ENCODE data around the gene PUM1. TPM values are rescaled to one million over a fixed set of nuclear protein-coding genes. Genes with fewer than 3 reads are reported as not detected.
"Not testable (repeated sequence)": the region's sequence is repeated elsewhere in the genome, so short reads cannot be mapped to it uniquely, and the experiment has no call there.

The PUM1 gene
- total RNA-seq, 1 donor from 2014 or later: 51.2 TPM

DNA sequence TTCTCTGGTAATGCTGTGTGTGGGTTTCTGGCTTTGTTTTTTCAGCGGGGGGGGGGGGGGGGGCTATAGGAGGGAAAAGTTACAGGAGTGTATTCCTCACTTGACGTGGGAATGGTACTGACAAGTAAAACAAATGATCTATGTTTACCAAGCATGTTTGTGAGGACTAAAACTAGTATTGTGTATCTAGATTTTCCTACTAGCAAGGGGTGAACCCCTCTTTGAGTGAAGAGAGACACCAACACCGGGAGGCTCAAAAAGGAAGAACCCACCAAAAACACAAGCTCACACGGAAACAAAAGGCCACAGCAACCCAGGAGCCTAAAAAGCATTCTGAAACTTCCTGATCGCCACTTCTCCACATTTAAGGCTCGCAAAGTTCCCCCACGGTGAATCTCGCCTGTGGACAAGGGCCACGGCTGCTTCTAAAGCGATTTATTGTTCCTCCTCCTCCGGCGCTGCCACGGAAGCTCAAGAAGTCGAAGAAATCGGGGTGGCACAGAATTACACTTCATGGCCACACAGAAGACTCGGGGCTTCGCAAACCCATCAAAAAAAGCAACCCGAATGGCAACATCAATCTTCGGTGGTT, 703 bp downstream of the PUM1 start:
- ATAC-seq: peak; percentile 1

DNA sequence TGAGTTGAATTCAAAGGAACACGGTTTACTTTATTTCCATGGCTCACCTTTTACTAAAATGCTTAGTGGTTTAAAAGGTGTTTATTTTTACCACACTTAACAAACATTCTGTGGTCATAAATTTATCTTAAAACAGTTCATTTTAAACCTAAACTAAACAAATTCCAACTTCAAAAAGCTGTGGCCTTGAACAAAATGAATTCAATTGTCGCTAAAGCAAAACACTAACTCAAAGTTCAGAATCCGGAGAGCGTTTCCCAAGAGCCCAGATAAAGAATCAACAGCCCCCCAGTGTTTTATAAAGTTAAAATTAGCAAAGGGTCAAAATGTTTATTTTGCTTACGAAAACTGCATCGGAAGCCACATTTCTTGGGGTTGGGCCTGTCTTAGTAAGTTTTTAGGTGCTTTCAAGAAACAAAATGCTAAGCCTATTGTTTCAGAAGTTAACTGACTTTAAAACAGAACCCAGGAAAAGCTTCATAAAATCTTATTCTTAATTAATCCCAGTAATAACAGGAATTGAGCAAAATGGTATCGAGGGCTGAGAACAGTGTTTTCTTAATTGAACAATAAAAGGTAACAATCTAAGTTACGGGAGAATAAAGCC, 1.3 kb downstream of the PUM1 start:
- DNase-seq (ENCODE audit: low spot score) (no peak), ATAC-seq (no peak)

More for the DNA sequence above, 703 bp downstream of the PUM1 start:
- DNase-seq (ENCODE audit: low spot score): peak; percentile 55

DNA sequence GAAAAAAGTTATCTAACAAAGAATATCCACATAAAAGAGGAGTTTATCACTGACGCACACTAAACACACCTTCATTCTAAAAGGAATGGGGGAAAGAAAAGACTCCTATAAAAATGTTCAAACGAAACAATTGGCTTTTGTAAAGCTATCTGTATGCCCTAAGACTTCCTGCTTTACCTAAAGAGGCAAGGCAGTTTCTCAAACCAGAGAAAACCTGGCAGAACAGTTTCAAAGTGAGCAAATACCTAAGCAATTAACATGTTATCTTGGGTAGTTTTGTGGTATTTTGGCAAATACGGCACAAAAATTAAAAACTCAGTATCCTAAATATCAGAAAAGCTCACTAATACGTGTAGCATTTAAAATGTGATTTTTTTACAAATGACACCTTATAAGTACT, 1.9 kb downstream of the PUM1 start:
- DNase-seq (ENCODE audit: low spot score): no peak
- no peak for ATAC-seq

DNA sequence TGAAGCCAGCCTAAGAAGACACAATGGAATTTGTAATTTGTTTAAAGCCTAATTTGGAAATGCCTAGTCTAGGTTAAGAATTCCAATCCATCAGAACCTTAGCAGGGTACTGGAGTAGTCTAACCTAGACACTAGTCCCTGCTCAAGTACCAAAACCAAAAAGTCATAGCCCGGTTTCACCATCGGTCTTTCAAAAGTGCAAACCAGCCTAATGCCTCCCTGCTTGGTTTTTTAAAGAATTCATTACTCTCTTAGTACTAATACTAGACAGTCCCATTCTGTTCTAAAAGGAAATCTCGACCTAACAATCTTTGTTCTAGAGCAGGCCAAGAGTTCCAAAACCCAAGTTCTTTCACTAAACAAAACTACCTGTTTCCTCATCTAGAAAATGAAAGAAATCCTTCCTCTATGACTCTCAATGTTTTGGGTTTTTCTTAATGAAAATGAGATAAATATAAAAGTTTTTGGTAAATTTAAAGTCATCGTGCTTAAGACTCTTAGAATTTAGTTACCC, 2.6 kb downstream of the PUM1 start:
- DNase-seq (ENCODE audit: low spot score) (no peak), ATAC-seq (no peak)

DNA sequence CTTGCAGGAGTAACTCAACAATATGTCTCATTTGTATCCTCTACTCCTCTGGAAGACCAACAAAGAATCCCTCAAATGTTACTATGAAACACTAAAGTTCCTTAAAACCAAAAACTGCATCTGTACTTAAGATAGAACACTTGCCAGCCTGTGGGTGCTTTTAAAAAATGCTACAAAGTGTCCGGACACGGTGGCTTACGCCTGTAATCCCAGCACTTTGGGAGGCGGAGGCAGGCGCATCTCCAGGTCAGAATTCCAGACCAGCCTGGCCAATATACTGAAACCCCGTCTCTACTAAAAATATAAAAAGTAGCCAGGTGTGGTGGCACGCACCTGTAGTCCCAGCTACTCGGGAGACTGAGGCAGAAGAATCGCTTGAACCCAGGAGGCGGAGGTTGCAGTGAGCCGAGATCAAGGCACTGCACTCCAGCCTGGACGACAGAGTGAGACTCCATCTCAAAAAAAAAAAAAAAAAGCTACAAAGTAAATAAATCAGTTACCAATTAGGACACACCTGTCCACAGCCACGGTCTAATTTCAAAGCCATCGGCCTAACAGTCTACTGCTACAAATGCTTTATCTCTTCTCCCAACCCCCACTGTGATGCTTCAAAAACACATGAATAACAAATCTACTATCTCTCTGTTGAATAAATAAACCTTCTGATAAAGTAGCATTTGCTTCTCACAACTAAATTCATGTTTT, 3.2 kb downstream of the PUM1 start:
- peak; percentile 44 for ATAC-seq
- not testable (repeated sequence) for DNase-seq (ENCODE audit: low spot score)

DNA sequence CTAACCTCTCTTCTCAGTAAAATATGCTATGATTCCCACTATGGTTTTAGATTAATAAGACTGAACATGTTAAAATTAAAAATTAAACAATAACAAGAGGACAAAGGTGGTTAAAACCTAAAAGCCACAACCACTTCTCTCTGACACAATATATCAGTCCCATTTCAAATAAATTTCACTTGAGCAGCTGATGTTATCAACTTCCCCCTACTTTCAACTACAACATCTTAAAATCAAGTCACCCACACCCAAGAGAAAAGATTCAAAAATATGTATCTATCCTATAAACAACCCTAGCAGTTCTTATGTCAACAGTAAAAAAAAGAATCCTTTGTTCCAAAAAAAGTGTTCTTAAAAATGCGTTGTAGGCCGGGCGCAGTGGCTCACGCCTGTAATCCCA, 7.5 kb downstream of the PUM1 start:
- ATAC-seq: no peak
- no peak for DNase-seq (ENCODE audit: low spot score)

DNA sequence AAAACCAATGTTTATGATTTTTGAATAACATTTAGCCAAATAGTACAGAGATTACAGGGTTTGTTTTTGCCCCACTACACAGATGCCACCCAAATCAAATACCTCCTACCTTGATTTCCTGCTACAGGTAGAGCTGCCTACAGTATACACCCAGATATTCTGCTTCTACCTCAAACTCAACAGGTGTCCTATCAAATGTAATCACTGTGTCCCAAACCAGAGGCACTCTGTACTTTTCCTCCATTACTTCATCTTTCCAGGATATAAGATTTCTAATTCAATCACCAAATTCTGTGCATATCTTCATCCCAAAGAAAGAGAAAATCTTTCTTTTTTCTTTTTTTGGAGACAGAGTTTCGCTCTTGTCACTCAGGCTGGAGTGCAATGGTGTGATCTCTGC, 9.6 kb downstream of the PUM1 start:
- DNase-seq (ENCODE audit: low spot score): no peak

DNA sequence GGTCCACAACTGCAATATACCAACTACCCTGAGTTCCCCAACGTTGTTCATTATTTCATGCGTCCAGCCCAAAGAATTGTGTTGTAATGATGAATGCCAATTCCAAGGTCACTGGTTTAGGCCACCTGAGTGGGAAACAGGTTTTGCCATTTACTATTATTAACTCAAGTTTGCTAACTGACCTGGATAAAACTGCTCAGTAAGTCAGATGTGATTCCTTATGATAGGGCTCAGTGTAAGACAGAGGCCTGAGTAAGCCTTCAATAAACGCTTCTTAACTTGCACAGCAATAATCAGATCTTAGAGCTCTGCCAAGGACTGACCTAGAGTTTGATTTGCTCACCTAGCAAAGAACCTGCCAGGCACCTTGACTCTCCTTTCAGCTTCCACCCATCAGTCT, 10.0 kb downstream of the PUM1 start:
- ATAC-seq (no peak), DNase-seq (ENCODE audit: low spot score) (no peak)

More for the DNA sequence above, 9.6 kb downstream of the PUM1 start:
- ATAC-seq: no peak

DNA sequence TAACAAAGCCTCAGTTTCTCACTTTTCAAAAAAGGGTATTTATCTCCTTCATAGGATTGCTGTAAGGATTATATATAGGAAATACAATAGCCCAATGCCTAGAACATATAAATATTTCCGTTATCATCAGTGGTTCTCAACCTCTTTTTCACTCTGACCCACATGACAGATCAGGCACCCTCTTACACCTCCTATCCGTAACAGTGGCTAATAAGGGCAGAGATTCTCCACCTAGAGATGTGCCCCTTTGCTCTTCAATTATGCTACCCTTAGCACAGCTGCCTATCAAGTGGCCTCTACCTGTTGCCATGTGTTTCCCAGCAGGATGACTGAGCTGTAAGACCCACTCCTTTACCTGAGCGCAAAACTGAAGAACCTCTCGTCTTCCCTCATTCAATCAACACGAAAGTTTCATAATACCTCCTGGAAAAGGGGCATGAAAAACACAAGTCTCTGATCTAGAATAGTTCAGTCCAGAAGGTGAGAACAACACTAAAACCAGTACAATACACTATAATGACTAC, 10.5 kb downstream of the PUM1 start:
- no peak for ATAC-seq
- no peak for DNase-seq (ENCODE audit: low spot score)

DNA sequence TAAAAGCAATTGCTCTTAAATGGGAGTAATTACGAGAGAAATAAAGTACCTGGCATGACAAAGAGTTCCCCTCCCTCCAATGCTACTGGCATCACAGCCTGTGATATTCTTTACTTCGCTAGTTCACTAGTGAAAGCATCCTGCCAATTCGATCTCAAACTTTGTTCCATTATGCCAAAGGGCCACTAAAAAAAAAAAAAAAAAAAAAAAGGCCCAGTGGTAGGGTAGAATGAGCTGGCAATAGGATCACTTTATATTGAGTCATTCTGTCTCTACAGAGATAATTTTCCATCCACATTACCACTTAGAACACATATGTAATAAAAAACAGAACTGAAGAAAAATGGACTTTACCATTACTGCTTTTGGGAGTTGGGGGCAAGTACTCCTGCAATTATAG, 11.2 kb downstream of the PUM1 start:
- ATAC-seq (peak; percentile 61), DNase-seq (ENCODE audit: low spot score) (no peak)

DNA sequence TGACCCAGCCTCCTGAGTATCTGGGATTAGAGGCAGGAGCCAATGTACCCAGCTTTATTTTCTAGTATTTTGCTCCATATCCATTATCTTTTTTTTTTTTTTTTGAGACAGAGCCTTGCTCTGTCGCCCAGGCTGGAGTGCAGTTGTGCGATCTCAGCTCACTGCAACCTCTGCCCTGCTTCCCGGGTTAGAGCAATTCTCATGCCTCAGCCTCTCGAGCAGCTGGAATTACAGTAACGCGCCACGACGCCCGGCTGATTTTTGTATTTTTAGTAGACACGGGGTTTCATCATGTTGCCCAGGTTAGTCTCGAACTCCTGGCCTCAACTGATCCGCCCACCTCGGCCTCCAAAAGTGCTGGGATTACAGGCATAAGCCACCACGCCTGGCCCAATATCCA, 12.9 kb downstream of the PUM1 start:
- ATAC-seq (peak; percentile 53), DNase-seq (ENCODE audit: low spot score) (peak; percentile 61)

DNA sequence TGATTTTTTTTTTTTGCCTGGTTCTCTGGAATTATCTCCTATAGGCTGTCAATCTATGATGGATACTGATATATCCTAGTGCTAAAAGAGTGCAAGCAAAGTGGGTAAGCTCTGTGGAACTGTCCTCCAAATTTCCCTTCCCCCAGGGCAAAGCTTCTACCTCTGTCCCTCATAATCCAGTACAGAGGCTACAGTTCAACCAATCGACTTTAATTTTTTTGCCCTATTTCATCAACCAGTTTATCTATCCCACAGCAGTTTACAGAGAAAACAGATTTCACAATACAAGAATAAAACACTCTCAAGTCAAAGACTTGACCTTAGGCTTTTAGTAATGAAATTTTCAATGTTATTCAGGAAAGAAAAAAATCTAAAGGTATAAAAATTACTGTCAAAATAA, 13.9 kb downstream of the PUM1 start:
- peak; percentile 74 for ATAC-seq

DNA sequence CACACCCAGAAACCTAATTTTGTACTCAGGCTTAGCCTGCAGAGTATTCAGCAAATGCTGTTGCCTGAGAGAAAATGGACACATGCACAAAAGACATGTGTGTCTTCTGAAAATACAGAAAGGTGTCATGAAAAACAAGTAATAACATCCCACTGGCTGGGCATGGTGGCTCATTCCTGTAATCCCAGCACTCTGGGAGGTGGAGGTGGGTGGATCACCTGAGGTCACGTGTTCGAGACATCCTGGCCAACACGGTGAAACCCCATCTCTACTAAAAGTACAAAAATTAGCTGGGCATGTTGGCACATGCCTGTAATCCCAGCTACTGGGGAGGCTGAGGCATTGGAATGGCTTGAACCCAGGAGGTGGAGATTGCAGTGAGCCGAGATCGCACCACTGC, 18.0 kb downstream of the PUM1 start:
- ATAC-seq; DNase-seq (ENCODE audit: low spot score): not testable (repeated sequence)

More for the DNA sequence above, 13.9 kb downstream of the PUM1 start:
- peak; percentile 57 for DNase-seq (ENCODE audit: low spot score)

DNA sequence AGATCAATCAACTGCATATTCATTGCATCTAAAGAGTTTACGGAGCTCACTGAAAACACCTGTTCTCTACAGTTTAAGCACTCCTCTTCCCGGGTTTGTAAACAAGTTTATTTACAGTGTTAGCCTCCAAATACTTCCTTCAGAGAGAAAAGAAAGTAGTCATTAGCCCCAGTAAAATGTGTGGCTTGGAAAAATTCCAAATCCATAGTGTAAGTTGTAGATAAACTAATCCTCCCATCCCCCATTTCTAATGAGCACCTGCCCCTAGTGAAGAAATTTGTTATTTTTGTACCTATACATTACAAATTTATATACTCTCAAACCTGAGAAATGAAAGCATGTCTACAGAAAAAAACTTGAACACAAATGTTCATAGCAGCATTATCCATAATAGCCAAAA, 21.9 kb downstream of the PUM1 start:
- no peak for ATAC-seq

DNA sequence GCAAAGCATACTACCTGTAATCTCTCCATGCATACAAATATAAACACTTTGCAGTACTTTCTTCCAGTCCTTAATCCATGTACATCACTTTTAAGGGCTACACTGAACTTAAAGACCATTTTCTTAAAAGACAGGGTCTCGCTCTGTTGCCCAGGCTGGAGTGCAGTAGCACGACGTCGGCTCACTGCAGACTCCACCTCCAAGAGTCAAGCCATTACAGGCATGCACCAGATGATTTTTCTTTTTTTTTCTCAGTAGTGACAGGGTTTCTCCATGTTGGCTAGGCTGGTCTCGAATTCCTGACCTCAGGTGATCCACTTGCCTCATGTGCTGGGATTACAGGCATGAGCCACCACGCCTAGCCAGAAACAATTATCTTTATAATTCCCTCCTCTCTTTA, 22.9 kb downstream of the PUM1 start:
- DNase-seq (ENCODE audit: low spot score) (no peak), ATAC-seq (no peak)

More for the DNA sequence above, 21.9 kb downstream of the PUM1 start:
- DNase-seq (ENCODE audit: low spot score): no peak

DNA sequence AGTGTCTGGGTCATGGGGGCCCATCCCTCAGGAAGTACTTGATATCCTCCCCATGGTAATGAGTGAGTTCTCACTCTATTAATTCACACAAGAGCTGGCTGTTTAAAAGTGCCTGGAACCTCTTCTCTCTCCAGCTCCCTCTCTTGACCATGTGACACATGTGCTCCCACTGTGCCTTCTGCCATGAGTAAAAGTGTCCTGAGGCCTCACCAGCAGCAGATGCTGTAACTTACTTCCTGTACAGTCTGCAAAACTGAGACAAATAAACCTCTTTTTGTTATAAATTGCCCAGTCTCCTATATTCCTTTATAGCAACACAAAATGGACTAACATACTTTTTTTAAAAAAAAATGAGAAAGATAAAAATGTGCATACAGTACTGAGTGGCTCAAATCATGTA, 24.0 kb downstream of the PUM1 start:
- no peak for DNase-seq (ENCODE audit: low spot score)
- no peak for ATAC-seq

DNA sequence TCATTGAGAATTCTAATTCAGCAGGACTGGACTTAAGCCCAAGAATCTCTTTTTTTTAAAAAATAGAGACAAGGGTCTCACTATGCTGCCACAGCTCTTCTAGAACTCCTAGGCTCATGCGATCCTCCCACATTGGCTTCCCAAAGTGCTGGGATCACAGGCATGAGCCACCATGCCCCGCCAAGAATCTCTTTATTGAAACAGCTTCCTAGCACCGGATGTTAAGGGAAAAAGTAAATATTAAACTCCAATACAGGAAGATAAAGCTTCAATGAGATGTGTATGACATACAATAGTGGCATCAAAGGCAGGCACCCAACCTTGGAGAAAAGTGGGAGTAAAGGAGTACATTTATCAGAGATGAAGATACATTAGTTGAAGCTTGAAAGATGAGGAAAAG, 25.5 kb downstream of the PUM1 start:
- ATAC-seq: peak; percentile 37

DNA sequence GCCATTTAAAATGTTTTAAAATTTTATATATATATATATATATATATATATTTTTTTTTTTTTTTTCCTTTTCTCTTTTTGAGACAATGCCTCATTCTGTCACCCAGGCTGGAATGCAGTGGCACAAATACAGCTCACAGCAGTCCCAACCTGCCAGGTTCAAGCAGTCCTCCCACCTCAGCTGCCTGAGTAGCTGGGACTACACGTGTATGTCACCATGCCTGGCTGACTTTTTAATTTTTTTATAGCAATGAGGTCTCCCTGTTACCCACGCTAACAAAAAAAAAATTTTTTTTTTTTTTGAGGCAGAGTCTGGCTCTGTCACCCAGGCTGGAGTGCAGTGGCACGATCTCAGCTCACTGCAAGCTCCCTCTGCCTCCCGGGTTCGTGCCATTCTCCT, 26.6 kb downstream of the PUM1 start:
- not testable (repeated sequence) for ATAC-seq

More for the DNA sequence above, 25.5 kb downstream of the PUM1 start:
- DNase-seq (ENCODE audit: low spot score): no peak

DNA sequence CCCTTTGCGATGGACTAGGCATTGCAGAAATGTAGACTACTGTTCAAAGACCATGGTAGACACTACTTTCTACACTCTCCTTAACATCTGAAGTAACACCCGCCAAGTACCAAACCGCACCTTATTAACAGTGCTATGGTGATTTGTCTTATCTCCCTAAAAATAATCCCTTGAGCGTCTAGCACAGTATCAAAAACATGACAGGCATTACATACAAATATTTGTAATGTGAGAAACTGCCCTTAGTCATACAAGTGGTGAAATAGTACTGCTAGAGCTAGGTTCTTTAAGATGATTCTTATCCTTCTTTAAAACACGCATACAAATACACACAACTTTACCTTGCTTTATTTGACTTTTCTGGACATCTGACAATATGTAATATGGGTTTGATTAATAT, 27.2 kb downstream of the PUM1 start:
- ATAC-seq (no peak), DNase-seq (ENCODE audit: low spot score) (no peak)

More for the DNA sequence above, 26.6 kb downstream of the PUM1 start:
- DNase-seq (ENCODE audit: low spot score): not testable (repeated sequence)

DNA sequence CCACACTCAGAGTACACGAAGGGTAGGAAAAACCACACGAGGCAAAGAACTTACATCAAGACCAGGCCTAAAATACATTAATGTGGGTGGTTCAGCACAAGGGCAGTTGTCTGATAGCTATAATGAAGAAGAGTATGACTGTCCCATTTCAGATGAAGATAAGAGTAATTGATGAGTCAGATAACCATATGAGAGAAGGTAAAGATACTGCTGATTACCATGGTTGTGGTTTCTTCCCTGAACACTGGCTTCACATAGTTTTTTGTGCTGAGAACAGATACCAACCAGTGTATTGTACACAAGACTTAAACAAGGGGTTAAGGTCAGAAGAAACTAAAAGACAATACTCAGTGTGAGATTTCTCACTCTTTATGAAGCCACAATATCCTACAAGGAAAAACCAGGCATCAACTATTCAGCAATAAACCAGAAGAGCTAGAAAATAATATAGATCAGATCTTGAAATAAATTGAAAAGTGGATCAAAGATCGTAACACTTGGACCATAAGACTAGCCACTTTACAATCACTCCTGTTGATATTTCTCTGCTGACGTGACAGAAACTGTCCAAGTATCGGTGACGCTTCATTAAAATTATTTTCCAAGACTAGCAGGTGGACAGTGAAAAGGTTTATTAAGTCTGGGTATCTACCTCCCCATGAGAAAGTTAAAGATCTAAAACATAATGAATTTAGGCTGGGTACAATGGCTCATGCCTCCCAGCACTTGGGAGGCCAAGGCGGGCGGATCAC, 28.6 kb downstream of the PUM1 start:
- ATAC-seq (no peak), DNase-seq (ENCODE audit: low spot score) (no peak)

DNA sequence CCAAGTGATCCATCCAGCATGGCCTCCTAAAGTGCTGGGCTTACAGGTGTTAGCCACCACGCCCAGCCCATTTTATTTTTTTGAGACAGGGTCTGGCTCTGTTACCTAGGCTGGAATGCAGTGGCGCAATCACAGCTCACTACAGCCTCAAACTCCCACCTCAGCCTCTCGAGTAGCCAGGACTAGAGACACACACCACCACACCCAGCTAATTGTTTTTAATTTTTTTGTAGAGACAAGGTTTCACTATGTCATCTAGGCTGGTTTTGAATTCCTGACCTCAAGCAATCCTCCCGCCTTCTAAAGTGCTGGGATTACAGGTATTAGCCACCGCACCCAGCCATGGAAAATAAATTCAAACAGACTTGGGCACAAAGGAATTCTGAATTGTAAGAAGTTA, 31.9 kb downstream of the PUM1 start:
- no peak for ATAC-seq
- DNase-seq (ENCODE audit: low spot score): no peak

Data from left lobe of liver (tissue), 2 donors.